Kidney (tissue), 14 donors: ENCODE results near the gene FXYD3. TPM values are rescaled to one million over a fixed set of nuclear protein-coding genes. Genes with fewer than 3 reads are reported as not detected.

Source experiments
- DNase-seq, 5 donors: peaks; one replicate each; pipeline ENCODE4 v3.0.0-alpha.2; 2013 to 2020
- FAIRE-seq: peaks from 2 replicates; lab custom pipeline; 2012; peaks lifted over from hg19 to GRCh38; lab: Jason Lieb, UNC
- H3K27ac ChIP-seq, 2 donors: one replicate each; pipeline ENCODE4 v1.7.0; 2013; ENCODE audit warnings: low read depth in 2 of 2, low read length in 2 of 2, inconsistent platforms in 1 of 2
- H3K27me3 ChIP-seq: one replicate; pipeline ENCODE4 v1.7.1; 2013; ENCODE audit warnings: low read length, inconsistent platforms; ENCODE audit not compliant: control insufficient read depth, insufficient read depth
- H3K36me3 ChIP-seq, 3 donors: one replicate each; pipeline versions ENCODE4 v1.7.0 to v1.7.1; 2013; ENCODE audit warnings: low read length in 3 of 3, control low read depth in 1 of 3, inconsistent platforms in 1 of 3; ENCODE audit not compliant: insufficient read depth in 3 of 3, control insufficient read depth in 2 of 3
- H3K4me1 ChIP-seq, 3 donors: one replicate each; pipeline versions ENCODE4 v1.7.0 to v1.7.1; 2013; ENCODE audit warnings: low read length in 3 of 3, inconsistent platforms in 1 of 3, low read depth in 1 of 3; ENCODE audit not compliant: control insufficient read depth in 2 of 3, insufficient read depth in 2 of 3
- H3K4me3 ChIP-seq, 3 donors: one replicate each; pipeline versions ENCODE4 v1.7.0 to v1.8.1; 2013; ENCODE audit warnings: low read length in 3 of 3, control low read depth in 1 of 3, inconsistent platforms in 1 of 3
- H3K9ac ChIP-seq, 3 donors: one replicate each; pipeline versions ENCODE4 v1.7.0 to v1.7.1; 2013; ENCODE audit warnings: low read length in 3 of 3, control low read depth in 1 of 3, inconsistent platforms in 1 of 3
- H3K9me3 ChIP-seq, 3 donors: one replicate each; pipeline versions ENCODE4 v1.7.0 to v1.7.1; 2013; ENCODE audit warnings: low read length in 3 of 3, control low read depth in 1 of 3, inconsistent platforms in 1 of 3; ENCODE audit not compliant: control insufficient read depth in 2 of 3, insufficient read depth in 1 of 3
- CTCF ChIP-seq: IDR thresholded peaks from 3 replicates; pipeline ENCODE4 v1.5.1; 2012; ENCODE audit warnings: mild to moderate bottlenecking, moderate library complexity, borderline replicate concordance; ENCODE audit not compliant: insufficient read depth; ENCODE audit errors: extremely low read depth
- intact Hi-C: fragments of 100-400 bp; cut with DNase I; formaldehyde crosslinking; loops from one replicate; pipeline ENCODE4 v1.11.1; 2022
- polyA plus RNA-seq: library from polyadenylated mRNA; stranded (reverse); fragments of 350-450 nt; fragmentation: Illumina TruSeq; extraction: RNeasy Lipid Tissue Mini Kit (QIAGEN cat#74804); gene quantifications from one replicate; pipeline ENCODE4 v1.2.3, GENCODE V29; 2014; ENCODE audit warnings: low read depth, low replicate concordance; ENCODE audit not compliant: insufficient read depth
- total RNA-seq: library from RNA; stranded (reverse); fragmentation: NEBNext Ultra II Directional; extraction: Animal tissue kit (Norgen Biotek cat#: 25700); gene quantifications from one replicate; pipeline ENCODE4 v1.2.1, GENCODE V29; 2021
- donor health status: control.
- donor health status: control.
- donor health status: control.
- donor health status: control.
- donor health status: control.
- donor health status: DM: yes; HTN: yes; CAD: no.
- donor health status: Normal renal cell carcinoma (clear cell type).

The FXYD3 gene
- total and polyA plus RNA-seq, 2 donors from 2014 or later = 26.4 to 33.7 TPM

GRCh38 chr19:35156673-35157014 is 41.0 kb downstream of the FXYD3 start:
- no peak overlapping the region for H3K9ac ChIP-seq
- peaks cover 0 to 2% (median 0%) of the 10 kb centered on the region in 3 donors for H3K4me1 ChIP-seq
- DNase-seq = no peak
- FAIRE-seq = no peak
- H3K36me3 ChIP-seq = no peaks in the 10 kb centered on the region
- no peak for TF ChIP-seq CTCF
- H3K27ac ChIP-seq = no peak overlapping the region
- H3K4me3 ChIP-seq = no peak overlapping the region
- H3K9me3 ChIP-seq = no peaks in the 10 kb centered on the region
- H3K27me3 ChIP-seq = peaks cover 12% of the 10 kb centered on the region
- intact Hi-C loops = no loop called here

GRCh38 chr19:35157431-35157830 is 41.8 kb downstream of the FXYD3 start:
- DNase-seq = no peak
- Histone ChIP-seq H3K4me1 (peaks cover 0 to 2% (median 0%) of the 10 kb centered on the region in 3 donors), H3K4me3 (no peak overlapping the region), H3K36me3 (no peaks in the 10 kb centered on the region), H3K9ac (no peak overlapping the region), H3K9me3 (no peaks in the 10 kb centered on the region), H3K27ac (no peak overlapping the region), H3K27me3 (peaks cover 12% of the 10 kb centered on the region)
- no peak for FAIRE-seq
- intact Hi-C loops = no loop called here
- TF ChIP-seq CTCF = no peak

- Histone ChIP-seq H3K36me3 (no peaks in the 10 kb centered on the region), H3K9me3 (peaks cover 0 to 9% (median 0%) of the 10 kb centered on the region in 3 donors)
- FAIRE-seq = no peak
Observed at GRCh38 chr19:35159606-35160005, 44.0 kb downstream of the FXYD3 start.

More at GRCh38 chr19:35159606-35160005, 44.0 kb downstream of the FXYD3 start:
- Histone ChIP-seq H3K27ac (no peak overlapping the region), H3K4me1 (no peaks in the 10 kb centered on the region), H3K27me3 (peaks cover 4% of the 10 kb centered on the region), H3K4me3 (no peak overlapping the region), H3K9ac (no peak overlapping the region)
- no peak for TF ChIP-seq CTCF
- intact Hi-C loops = no loop called here
- DNase-seq = no peak
